Hepatocyte (in vitro differentiated cells): ENCODE data around the gene CDKL4. TPM values are rescaled to one million over a fixed set of nuclear protein-coding genes. Genes with fewer than 3 reads are reported as not detected.

ENCODE experiments used
- DNase-seq: peaks from one replicate; pipeline ENCODE4 v3.0.0-alpha.2; 2016; ENCODE audit warnings: low spot score
- H2AFZ ChIP-seq: fragments of 200-600 bp; sonication (generic); 2 replicates; pipeline ENCODE4 v1.6.0; 2016; ENCODE audit warnings: antibody characterized with exemption, mild to moderate bottlenecking
- H3K27ac ChIP-seq: fragments of 200-600 bp; sonication (generic); 2 replicates; pipeline ENCODE4 v1.5.1; 2016; ENCODE audit warnings: mild to moderate bottlenecking
- H3K27me3 ChIP-seq: fragments of 200-600 bp; sonication (generic); 2 replicates; pipeline ENCODE4 v1.6.1; 2016
- H3K36me3 ChIP-seq: fragments of 200-600 bp; sonication (generic); replicated peaks from 2 replicates; pipeline ENCODE4 v1.5.1; 2016; ENCODE audit warnings: low read depth; ENCODE audit not compliant: insufficient read depth
- H3K4me1 ChIP-seq: fragments of 200-600 bp; sonication (generic); 2 replicates; pipeline ENCODE4 v1.5.1; 2016; ENCODE audit warnings: mild to moderate bottlenecking, moderate library complexity; ENCODE audit not compliant: insufficient read depth
- H3K4me2 ChIP-seq: fragments of 200-600 bp; sonication (generic); 2 replicates; pipeline ENCODE4 v1.6.0; 2016
- H3K4me3 ChIP-seq: fragments of 200-600 bp; sonication (generic); 2 replicates; pipeline ENCODE4 v1.5.1; 2016; ENCODE audit warnings: mild to moderate bottlenecking
- H3K79me2 ChIP-seq: fragments of 200-600 bp; sonication (generic); 2 replicates; pipeline ENCODE4 v1.6.0; 2017; ENCODE audit warnings: mild to moderate bottlenecking
- H3K9me2 ChIP-seq: fragments of 200-600 bp; sonication (generic); replicated peaks from 2 replicates; pipeline ENCODE4 v1.6.0; 2017; ENCODE audit warnings: mild to moderate bottlenecking; ENCODE audit not compliant: insufficient read depth
- H3K9me3 ChIP-seq: fragments of 200-600 bp; sonication (generic); 2 replicates; pipeline ENCODE4 v1.5.1; 2016; ENCODE audit warnings: low read depth, mild to moderate bottlenecking
- H4K20me1 ChIP-seq: fragments of 200-600 bp; sonication (generic); 2 replicates; pipeline ENCODE4 v1.6.0; 2016; ENCODE audit warnings: mild to moderate bottlenecking; ENCODE audit not compliant: insufficient read depth, poor library complexity, severe bottlenecking
- EZH2 ChIP-seq: fragments of 200-600 bp; sonication (generic); IDR thresholded peaks from 2 replicates; pipeline ENCODE4 v1.6.1; 2016; ENCODE audit warnings: antibody characterized with exemption, mild to moderate bottlenecking, borderline replicate concordance
- EZH2phosphoT487 ChIP-seq: fragments of 200-600 bp; sonication (generic); IDR thresholded peaks from one replicate; pipeline ENCODE4 v1.6.1; 2018; ENCODE audit warnings: antibody characterized with exemption, mild to moderate bottlenecking, low read depth, moderate library complexity; ENCODE audit not compliant: unreplicated experiment, severe bottlenecking
- WGBS: methylation state at CpG from one replicate; pipeline ENCODE4 v1.1.6; 2016; ENCODE audit warnings: low lambda C conversion rate; ENCODE audit errors: missing lambda C conversion rate; 5-methylcytosine and 5-hydroxymethylcytosine counted together
- polyA plus RNA-seq: library from polyadenylated mRNA; unstranded; fragments of >200 nt; fragmentation: Nextera tagmentation; extraction: Ambion mirVana; gene quantifications from 2 replicates; pipeline ENCODE4 v1.2.1, GENCODE V29; 2016
- total RNA-seq: library from RNA; depleted of rRNA; stranded (reverse); fragments of >200 nt; gene quantifications from 2 replicates; pipeline ENCODE4 v1.2.3, GENCODE V29; 2014
- TF ChIP-seq, protein P1 (sequence below): fragments of 200-600 bp; sonication (generic); IDR thresholded peaks from 2 replicates; pipeline ENCODE4 v1.5.1; 2016; ENCODE audit warnings: antibody characterized with exemption, mild to moderate bottlenecking; ENCODE audit not compliant: poor library complexity

CDKL4 gene
- total and polyA plus RNA-seq, 2 experiments from 2014 or later = 0.10 to 0.35 TPM

DNA sequence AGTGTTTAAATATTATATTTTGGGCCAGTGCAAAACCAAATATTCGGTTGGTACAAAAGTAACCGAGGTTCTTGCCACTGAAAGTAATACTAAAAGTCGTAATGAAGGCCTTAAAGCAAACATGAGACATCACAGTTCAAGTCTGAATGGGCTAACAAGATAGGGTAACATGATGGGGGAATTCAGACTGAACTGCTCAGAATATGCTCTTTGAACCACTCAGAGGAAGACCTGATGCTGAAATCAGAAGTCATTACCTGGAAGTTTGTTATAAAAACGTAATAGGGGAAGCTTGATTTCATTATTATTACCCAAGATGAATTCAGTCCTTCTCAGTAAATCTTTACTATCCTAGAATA, 26.6 kb downstream of the CDKL4 start:
- Histone ChIP-seq H3K27me3 (no peaks in the 10 kb centered on the region), H3K27ac (peak overlapping the region; percentile 30), H3K4me3 (no peak overlapping the region), H3K36me3 (no peaks in the 10 kb centered on the region), H3K4me2 (no peak overlapping the region), H3K9me2 (no peaks in the 10 kb centered on the region), H2AFZ (no peak overlapping the region), H3K4me1 (no peaks in the 10 kb centered on the region), H4K20me1 (no peaks in the 10 kb centered on the region), H3K9me3 (no peaks in the 10 kb centered on the region), H3K79me2 (no peaks in the 10 kb centered on the region)
- 76% methylated on average over 4 of the region's 4 CpGs for WGBS
- no peak for TF ChIP-seq EZH2
- TF ChIP-seq, protein P1, sequence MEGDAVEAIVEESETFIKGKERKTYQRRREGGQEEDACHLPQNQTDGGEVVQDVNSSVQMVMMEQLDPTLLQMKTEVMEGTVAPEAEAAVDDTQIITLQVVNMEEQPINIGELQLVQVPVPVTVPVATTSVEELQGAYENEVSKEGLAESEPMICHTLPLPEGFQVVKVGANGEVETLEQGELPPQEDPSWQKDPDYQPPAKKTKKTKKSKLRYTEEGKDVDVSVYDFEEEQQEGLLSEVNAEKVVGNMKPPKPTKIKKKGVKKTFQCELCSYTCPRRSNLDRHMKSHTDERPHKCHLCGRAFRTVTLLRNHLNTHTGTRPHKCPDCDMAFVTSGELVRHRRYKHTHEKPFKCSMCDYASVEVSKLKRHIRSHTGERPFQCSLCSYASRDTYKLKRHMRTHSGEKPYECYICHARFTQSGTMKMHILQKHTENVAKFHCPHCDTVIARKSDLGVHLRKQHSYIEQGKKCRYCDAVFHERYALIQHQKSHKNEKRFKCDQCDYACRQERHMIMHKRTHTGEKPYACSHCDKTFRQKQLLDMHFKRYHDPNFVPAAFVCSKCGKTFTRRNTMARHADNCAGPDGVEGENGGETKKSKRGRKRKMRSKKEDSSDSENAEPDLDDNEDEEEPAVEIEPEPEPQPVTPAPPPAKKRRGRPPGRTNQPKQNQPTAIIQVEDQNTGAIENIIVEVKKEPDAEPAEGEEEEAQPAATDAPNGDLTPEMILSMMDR = no peak
- TF ChIP-seq EZH2phosphoT487 = no peak
- DNase-seq = no peak

DNA sequence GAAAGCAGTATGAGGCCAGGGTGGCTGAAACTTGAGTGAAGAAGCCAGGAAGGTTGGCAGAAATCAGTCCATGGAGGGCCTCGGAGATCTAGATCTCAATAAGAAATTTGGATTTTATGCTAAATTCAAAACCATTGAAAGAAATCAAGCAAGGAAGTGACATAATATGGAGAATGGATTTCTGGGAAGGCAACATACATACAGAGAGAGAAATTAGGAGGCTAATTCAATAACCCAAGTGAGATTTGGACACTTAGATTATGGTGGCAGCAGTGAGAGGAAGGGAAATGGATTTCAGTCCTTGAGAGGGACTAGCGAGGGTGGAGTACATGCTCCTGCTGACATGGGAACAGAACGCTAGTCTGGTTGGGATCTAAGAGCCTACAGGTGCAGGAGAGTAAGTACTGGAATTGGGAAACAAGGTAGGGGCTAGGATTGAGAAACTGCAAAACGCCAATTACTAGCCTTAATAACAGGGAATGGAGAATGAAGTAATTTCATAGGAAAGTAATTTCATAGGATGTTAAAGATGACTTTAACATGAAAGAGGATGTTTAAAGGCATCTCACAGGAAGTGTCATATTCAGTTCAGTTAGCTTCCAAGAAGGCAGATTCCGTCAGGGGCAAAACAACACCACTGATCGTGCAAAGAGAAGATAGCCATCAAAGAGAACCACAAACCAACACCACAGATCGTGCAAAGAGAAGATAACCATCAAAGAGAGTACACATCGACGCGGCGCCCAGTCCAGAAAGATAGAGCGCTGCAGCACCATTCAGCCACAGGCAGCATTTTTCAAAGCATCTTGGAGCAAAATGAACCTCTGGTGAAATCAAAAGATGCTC, 27.2 kb downstream of the CDKL4 start:
- Histone ChIP-seq H3K4me1 (no peaks in the 10 kb centered on the region), H4K20me1 (no peaks in the 10 kb centered on the region), H3K36me3 (no peaks in the 10 kb centered on the region), H3K4me2 (no peak overlapping the region), H3K27me3 (no peaks in the 10 kb centered on the region), H3K27ac (peak overlapping the region; percentile 30), H3K4me3 (no peak overlapping the region), H3K9me2 (no peaks in the 10 kb centered on the region), H3K9me3 (no peaks in the 10 kb centered on the region), H2AFZ (no peak overlapping the region), H3K79me2 (no peaks in the 10 kb centered on the region)
- TF ChIP-seq EZH2phosphoT487 (no peak), EZH2 (no peak)
- TF ChIP-seq, protein P1 = no peak
- 73% methylated on average over 12 of the region's 12 CpGs for WGBS
- DNase-seq = peak; percentile 23

DNA sequence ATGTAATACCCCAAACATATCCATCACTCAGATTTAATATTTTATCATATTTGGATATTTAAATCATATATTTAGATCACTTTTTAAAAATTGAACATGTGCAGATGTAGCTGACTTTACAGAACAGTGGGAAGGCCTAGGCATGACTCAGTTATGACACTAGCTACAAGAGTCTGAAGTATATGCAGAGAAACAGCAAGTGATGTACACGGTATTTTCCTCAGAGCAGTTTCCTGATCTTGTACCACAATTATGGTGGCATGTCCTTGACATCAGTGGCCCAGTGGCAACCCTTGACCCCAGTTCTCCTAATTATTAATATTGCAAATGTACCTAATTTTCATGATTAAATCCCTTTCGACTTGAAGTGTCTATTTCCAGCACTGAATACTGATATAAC, 28.2 kb downstream of the CDKL4 start:
- 96% methylated on average over 2 of the region's 2 CpGs for WGBS
- no peaks in the 10 kb centered on the region for H3K36me3 ChIP-seq
- TF ChIP-seq, protein P1 = no peak
- TF ChIP-seq EZH2phosphoT487 = no peak
- no peak for TF ChIP-seq EZH2
- H3K4me2 ChIP-seq = no peak overlapping the region
- no peaks in the 10 kb centered on the region for H3K9me2 ChIP-seq
- H3K27me3 ChIP-seq = no peaks in the 10 kb centered on the region
- H4K20me1 ChIP-seq = no peaks in the 10 kb centered on the region
- no peak overlapping the region for H3K27ac ChIP-seq
- no peaks in the 10 kb centered on the region for H3K4me1 ChIP-seq
- H3K9me3 ChIP-seq = no peaks in the 10 kb centered on the region
- H3K4me3 ChIP-seq = no peak overlapping the region
- no peak for DNase-seq
- H2AFZ ChIP-seq = no peak overlapping the region
- no peaks in the 10 kb centered on the region for H3K79me2 ChIP-seq
